GM21619 (cell line): Measurements from ENCODE around the gene MRPL46.
"Not testable (repeated sequence)": the region's sequence is repeated elsewhere in the genome, so short reads cannot be mapped to it uniquely, and the experiment has no call there.

Experiments
- ATAC-seq: cut with Tn5 transposase; IDR thresholded peaks from one replicate; pipeline ENCODE4 v1.9.1; 2021; ENCODE audit not compliant: unreplicated experiment

MRPL46 gene

DNA sequence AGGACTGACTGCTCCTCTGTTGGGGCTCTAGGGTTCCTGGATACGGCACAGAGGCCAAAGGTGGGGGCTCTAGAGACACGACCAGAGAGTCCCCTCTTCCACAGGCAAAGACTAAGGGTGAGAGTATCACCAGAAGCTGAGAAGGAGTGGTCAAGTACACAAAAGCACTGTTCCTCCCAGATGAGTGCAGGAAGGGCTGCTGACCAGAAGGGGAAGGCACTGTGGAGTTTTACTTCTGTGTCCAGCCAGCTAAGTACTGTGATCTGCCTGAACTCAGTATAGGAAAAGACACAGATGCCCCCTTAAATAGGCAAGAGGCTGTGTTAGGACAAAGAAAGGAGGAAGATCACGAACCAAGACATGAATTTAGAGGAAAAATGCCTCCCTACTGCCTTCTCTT is 12.0 kb upstream of the MRPL46 start:
- no peak for ATAC-seq

DNA sequence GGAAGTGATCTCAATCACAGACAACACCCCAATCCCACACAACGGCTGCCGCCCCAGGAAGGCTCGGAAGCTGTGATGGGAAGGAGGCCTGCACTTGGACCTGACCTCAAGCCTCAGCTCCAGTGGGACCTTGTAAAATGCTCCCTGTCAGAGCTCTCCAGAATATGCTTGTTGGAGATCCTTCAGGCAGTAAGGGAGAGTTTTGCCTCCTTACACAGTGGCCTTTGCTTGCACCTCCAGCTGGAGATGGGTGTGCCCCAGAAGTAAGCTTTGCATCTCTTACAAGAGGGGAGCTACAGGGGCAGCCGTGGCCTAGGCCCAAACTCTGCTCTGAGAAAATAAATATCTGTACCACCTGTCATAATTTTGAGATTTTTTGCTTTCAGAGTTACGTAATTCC is 10.7 kb upstream of the MRPL46 start:
- no peak for ATAC-seq

DNA sequence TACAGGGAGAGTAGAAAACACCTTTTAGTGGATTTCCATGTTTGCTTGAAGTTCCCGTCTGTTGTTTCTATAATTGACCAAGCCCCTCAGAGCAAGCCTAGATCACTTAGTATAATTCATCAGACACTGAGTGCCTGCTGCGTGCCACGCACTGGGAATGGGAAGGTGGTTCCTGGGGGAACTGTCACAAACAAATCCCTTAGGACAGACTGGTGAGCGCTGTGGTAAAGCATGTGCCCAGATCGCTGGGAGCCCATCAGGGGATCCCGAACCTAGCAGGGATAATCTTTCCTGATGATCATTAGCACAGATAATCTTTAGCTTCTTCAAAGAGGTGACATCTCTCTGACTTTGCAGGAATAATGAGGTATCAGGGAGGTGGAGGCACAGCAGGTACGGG is 9.9 kb upstream of the MRPL46 start:
- no peak for ATAC-seq

DNA sequence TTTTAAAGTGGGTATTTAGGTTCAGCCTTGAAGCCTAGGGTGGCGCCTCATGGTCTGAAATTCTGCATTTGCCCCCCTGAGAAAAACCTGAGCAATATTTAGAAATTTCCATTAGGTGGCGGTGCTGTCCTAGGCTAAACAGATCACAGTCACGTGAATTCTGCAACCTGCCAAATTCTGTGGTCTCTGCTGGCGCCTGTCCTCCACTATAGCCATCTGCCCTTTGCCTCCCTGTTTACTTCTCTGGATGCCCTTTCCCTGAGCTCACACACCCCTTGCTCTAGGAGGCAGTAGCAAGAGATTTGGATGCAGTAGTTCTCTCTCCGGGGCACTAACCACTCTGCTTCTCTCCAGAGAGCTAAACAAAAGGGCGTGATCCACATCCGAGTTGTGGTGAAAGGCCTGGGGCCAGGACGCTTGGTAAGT is 9.5 kb upstream of the MRPL46 start:
- no peak for ATAC-seq

DNA sequence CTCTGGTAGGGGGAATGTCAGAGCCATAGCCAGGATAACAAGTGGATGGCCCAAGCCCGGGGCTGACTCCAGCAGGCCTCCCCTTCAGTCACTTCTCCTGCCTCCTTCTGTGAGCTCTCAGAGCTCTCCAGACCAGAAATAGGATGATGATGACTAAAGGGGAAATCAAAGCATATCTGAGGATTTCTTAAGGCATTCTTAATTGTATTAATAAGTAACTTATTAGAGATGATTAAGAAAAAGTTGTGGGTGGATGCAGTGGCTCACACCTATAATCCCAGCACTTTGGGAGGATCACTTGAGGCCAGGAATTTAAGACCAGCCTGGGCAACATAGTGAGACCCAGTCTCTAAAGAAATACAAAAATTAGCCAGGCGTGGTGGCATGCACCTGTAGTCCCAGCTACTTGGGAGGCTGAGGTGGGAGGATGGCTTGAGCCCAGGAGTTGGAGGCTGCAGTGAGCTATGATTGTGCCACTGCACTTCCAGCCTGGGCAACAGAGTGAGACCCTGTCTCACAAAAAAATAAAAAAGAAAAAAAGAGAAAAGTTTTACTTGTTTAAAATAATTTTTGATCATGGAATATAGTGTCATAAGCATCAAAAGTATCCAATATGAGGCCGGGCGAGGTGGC is 6.6 kb upstream of the MRPL46 start:
- ATAC-seq: not testable (repeated sequence)

DNA sequence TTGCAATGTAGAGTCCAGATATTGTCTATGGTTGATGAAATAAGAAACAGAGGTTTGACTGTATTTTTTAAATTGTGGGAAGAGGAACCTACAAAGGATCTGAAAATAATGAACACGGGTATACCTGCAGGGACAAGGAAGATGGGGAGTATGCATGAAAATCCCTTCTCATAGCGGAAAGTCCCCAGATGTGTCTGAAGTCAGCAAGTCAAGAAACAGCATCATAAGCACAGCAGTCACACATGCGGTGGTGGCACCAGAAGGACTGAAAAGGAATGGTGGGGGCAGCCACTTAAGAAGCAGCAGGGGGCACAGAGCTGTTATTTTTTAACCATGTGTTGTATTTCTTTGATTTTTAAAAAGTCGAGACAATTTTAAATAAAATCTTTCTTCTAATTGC is 5.0 kb upstream of the MRPL46 start:
- ATAC-seq: no peak

DNA sequence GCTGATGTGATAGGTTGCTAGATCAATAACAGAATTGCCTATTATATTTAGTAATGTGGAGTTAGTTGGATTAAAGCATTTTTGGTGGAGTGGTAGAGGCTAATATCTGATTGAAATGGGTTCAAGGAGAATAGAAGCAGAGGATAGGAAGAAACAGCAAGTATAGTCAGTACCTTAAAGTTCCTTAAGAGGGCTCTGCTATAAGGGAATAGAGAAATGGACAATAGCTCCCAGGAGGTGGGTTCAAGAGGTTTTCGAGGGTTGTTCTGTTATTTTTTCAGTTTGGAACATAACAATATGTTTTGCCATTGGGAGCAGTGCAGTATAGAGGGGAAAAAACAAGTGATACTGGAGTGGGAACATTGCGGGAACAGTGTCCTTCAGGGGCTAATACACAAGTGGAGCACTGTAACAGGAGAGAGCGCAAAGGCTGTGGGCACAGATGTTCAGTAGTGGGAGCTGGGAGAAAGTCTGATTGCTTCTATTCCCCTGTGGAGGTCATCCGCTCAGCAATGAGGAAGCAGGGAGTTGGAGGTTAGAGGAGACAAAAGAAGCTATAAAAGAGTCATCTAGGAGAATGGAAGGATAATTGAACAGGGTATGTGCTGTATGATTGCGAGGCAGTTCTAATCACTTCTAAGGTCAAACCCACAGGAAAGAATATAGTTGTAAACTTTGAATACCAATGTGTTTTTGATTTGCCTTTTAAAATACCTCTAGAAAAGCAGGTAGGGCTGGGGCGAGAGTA is 3.6 kb upstream of the MRPL46 start:
- no peak for ATAC-seq

DNA sequence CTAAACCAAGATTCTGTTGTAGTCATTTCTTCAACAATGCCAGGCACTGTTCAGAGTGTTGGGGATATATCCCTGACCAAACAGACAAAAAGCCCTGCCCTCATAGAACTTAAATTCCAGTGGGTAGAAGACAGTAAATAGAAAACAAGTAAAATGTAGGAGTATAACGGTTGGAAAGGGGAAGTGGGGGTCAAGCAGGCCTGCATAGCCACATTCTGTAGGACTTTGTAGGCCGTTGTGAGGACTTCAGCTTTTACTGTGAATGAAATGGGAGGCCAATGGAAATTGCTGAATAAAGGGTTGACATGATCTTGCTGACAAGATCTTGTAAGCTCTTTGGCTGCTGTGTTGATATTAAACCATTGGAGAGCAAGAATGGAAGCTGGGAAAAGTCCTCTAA is 2.1 kb upstream of the MRPL46 start:
- ATAC-seq: no peak

DNA sequence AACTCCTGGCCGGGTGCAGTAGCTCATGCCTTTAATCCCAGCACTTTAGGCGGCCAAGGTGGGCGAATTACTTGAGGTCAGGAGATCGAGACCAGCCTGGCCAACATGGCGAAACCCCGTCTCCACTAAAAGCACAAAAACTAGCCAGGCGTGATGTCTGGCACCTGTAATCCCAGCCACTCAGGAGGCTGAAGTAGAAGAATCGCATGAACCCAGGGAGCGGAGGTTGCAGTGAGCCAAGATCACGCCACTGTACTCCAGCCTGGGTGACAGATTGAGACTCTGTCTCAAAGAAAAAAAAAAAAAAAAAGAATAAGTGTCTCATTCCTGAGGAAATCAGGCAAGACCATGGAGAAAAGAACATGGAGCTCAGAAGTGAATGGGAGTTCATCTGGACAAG is 1.5 kb upstream of the MRPL46 start:
- not testable (repeated sequence) for ATAC-seq

DNA sequence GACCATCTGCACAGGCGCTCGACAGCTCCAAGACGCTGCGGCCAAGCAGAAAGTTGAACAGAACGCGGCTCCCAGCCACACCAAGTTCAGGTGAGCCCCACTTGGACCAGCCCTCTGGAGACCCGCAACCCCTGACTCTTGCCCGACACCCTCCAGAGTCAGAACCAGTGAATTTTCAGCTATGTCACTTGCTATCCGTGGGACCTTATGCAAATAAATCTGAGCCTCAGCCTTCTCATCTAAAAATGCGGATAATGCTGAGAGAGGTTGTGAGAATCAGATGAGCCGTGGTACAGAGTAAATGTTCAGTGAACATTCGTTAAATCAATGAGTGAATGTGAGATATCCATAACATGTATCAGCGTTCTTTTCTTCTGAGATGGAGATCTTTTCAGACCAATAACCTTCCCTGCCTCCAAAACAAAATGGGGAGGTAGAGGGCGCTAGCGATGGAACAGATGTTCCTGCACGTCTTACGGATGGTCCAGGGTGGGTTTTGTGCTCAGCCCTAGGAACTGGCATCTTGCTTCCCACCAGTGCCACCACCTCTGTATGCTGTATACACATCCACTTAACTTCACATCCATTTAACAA is 844 bp upstream of the MRPL46 start:
- ATAC-seq: no peak

DNA sequence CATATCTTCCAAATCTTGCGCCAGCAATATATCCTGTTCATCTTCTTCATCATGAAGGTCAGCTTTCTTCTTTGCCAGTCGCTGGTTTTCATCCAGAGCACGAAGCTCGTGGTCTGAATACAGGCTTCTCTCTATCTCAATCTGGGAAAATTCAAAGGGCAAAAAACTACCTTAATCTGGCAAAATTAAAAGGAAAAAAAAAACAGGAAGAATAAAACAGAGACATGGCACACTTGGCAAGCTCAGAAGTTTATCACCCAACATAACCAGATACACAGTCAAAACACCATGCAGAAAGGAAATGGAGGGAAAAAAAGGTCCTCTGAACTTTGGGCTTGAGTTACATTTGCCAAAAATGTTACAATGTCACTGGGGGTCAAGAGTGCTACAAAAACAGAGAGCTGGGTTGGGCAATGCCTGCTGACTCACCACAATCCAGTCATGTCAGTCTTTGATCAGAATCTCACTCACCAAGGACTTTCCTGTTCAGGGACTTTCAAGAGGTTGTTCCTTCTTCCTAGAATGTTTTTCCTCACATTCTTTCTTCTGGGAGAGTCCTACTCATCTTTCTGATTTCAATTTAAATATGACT is 1.5 kb downstream of the MRPL46 start:
- no peak for ATAC-seq

DNA sequence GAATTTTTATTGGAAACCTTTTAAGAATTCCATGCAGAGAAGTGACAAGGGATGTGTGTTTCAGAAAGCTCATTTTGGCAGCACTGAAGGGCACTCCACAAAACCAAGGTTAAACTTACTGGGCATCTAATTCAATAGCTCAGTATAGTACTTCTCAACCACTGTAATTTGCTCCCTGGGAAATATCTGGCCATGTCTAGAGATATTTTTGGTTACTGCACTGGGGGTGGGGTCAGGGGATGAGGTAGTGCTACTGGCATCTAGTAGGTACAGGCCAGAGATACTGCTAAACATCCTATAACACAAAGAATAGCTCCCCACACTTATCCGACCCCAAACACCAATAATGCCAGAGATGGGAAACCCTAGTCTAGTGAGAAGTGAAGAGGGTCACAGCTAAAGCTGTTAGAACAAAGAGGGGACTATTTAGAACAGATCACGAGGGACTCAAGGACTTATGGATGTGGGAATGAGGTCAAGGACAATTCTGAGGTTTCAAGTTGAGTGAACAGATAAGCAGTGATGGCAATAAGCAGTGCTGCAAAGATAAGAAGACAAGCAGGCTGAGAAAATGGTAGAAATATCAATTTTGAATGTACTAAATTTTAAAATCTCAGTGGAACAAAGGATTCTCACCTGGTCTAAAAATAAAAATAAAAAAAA is 3.2 kb downstream of the MRPL46 start:
- no peak for ATAC-seq

DNA sequence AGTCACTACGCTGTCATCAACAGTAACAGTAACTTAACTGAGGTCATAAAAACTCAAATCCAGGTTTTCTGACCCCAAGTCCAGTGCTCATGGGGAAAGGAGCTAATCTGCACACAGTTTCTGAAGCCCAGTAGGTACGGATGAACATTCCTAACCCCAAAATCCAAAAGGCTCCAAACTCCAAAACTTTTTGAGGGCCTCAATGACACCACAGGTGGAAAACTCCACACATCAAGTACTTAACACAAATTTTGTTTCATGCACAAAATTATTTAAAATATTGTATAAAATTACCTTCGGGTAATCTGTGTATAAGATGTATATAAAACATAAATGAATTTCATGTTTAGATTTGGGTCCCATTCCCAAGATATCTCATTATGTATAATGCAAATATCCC is 10.5 kb downstream of the MRPL46 start:
- no peak for ATAC-seq

DNA sequence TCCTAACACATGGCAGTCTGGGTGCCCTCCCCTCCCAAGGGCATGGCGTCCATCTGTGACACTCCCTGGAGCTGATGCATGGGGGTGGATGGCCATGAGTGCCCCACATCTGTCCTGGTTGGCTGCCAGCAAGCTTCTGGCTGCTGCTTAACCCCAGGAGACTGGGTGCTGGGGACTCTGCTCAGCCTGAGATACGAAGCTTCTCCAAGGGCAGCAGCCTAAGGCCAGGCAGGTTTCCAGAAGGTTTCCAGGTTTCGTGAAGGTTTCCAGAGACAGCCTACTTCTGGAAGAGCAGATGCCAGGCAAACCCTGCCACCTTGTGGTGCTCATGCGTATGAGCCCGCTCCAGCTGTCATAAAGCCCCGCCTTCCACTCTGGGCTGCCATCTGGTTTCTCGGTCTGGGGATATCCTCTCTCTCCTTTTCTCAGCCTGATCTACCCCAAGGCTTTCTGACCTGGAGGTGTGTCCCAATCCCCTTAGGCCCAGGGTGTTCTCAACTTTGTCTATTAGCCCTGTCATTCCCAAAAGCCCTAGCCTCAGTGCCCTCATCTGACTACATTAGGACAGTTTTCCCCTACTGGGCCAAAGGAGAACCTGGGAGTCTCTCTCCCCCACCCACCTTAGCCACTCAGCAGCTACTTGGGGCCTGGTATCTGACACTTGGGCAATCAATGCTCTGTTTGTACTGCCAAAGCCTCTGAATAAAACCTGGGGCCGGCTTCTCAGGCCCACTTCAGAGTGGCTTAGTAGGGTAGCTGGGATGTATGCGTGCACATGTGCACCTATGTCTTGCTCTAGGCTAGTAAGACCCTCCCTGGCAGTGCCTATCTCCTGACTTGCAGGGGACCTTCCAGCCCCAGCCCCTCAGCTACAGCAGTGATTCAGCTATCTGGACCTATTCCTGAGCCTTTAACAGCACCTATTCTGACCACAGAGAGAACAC is 12.0 kb downstream of the MRPL46 start:
- ATAC-seq: peak; percentile 88

DNA sequence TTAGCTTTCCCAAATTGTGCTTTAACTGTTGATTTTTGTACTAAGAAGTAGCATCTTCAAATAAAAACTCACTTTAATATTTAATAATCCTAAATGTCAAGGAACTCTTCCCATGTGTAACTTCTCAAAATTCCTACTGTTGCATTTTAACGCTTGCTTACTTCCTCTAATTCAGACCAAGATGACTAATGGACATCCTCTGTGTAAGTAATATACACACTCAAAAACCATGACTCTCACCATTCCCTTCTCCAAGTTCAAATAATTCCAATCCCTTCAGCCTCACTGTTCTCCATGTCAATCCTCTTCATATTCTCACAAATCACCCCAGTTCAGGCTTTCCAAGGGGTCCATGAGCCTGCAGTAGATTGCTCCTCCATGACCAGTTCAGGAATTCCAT is 13.0 kb downstream of the MRPL46 start:
- no peak for ATAC-seq

DNA sequence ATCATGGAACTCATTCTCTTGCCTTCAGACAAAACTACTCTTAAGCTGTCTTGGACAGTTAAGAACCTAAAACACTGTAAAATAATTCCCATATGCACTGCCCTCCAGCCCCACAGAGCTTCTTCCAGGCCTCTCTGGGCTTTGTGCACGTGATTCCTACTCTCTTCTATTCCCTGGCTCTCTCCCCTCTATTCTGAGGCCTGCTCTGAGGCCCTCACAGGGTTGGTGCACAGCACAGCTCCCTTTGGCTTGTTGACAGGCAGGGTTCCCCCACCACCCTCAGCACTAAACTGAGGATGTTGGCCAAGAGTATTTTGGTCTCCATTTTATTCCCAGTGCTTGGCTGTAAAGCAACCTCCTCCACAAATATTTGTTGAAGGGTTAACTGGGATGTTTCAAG is 13.5 kb downstream of the MRPL46 start:
- no peak for ATAC-seq

DNA sequence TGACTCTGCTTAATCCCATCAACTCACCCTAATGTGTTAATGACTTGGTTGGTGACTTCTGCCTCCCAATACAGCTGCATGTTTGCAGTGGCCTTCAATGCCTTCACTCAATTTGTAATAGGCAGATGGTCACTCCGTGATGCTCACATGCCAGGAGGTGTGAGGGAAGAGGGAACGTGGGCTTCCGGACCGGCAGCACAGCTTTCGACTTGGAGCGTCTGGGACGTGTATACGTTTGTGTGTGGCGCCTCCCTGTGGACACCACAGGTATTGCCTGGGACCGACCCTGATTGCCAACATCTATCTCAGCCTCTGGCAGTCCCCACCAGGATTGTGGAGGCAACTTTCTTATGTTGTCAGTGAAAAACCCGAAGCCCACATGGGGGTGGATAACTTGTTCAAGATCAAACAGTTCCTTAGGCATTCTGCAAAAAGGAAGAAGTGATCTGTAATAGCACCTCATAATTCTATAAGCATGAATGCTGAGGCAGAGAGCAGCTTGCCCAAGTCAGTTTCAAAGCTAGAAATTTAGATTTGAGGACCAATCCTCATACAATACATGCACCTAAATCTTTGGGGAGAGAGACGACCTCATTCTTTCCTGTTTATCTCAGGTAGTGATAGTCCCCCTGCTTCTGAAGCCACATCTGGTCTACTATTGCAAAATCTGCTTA is 16.9 kb downstream of the MRPL46 start:
- ATAC-seq: no peak

DNA sequence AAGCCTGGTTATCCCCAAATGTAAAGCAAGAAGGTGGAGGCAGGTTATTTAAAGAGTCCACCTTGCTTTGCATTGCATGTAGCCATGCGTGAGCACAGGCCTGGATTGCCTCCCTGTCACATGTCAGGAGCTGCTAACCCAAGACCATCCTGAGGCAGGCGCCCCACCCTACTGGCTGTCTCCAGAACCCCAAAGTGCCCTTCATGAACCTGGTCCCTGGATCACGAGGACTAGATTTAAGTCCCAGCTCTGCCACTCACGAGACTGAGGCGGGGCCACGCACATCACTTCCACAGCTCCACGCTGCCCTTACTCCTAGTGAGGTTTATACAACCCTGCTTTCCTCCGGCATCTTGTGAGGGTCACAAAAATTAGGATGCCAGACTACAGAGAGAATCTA is 17.6 kb downstream of the MRPL46 start:
- ATAC-seq: no peak

DNA sequence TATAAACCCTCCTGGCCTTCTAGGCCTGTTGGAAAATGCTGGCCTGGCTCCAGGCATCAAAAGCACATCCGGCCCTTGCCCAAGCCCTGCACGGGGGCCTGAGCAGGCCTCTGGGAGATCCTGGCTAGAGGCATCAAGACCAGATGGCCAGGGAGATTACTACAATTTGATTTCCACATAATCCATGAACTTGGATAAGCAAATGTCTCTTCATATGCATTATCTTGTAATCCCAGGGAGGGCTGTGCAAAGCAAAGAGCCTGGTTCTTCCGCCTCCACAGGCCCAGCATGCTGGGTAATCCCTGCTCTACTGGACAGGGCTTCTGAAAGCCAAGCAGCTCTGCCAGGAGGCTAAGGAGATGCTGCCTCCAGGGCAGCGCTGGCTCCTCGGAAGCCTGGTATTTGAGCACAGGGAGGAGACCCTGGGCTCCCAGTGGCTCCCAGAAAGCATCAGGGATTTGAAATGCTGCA is 18.2 kb downstream of the MRPL46 start:
- ATAC-seq: no peak

DNA sequence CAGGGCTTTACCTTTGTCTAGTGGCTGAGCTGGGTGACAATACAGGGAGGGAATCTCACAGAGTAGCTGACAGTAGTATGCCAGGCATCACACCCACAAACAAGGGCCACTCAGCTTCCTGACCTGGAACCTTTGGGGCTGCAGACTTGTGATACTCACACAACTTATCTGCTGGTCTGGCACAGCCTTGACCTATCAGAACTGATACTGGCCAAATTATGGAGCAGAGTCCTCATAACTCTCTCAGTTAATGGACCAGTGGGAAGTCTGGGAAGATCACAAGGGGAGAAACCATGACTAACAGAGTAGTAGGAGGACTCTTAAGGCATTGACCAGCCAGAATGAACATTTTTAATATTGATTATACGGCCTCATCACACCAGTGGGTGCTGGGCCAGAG is 19.4 kb downstream of the MRPL46 start:
- ATAC-seq: no peak
